HepG2 (cell line): ENCODE measurements around the gene PTH2. TPM values are rescaled to one million over a fixed set of nuclear protein-coding genes. Genes with fewer than 3 reads are reported as not detected.

Experiments used
- ADNP ChIP-seq: sonication (generic); formaldehyde crosslinking; IDR thresholded peaks from 2 replicates; pipeline ENCODE4 v1.4.0; 2020; ENCODE audit warnings: missing genetic modification reagents
- CREBL2 ChIP-seq: sonication (generic); formaldehyde crosslinking; IDR thresholded peaks from 2 replicates; pipeline ENCODE4 v1.8.1; 2023; ENCODE audit warnings: missing genetic modification reagents, mild to moderate bottlenecking, borderline replicate concordance
- FOSL2 ChIP-seq: sonication (generic); formaldehyde crosslinking; IDR thresholded peaks from 2 replicates; pipeline ENCODE4 v1.4.0; 2020; ENCODE audit warnings: missing genetic modification reagents
- GLI4 ChIP-seq: sonication (generic); formaldehyde crosslinking; IDR thresholded peaks from 2 replicates; pipeline ENCODE4 v1.5.1; 2020; ENCODE audit warnings: missing genetic modification reagents, mild to moderate bottlenecking, moderate library complexity, borderline replicate concordance
- HHEX ChIP-seq: IDR thresholded peaks from 2 replicates; pipeline ENCODE4 v1.6.1; 2016; ENCODE audit warnings: control low read depth
- HIC2 ChIP-seq: sonication (generic); formaldehyde crosslinking; IDR thresholded peaks from 2 replicates; pipeline ENCODE4 v1.9.0; 2022; ENCODE audit warnings: low read depth, missing genetic modification reagents
- IRF1 ChIP-seq: sonication (generic); formaldehyde crosslinking; IDR thresholded peaks from 2 replicates; pipeline ENCODE4 v1.4.0; 2020; ENCODE audit warnings: low read depth, mild to moderate bottlenecking, missing genetic modification reagents
- MIER3 ChIP-seq: IDR thresholded peaks from 2 replicates; pipeline ENCODE4 v1.6.1; 2016; ENCODE audit warnings: missing compliant biosample characterization, borderline replicate concordance
- REL ChIP-seq: sonication (generic); formaldehyde crosslinking; conservative IDR thresholded peaks from 2 replicates; pipeline ENCODE4 v1.8.0; 2022; ENCODE audit warnings: mild to moderate bottlenecking, missing genetic modification reagents, moderate library complexity
- SKIL ChIP-seq: sonication (generic); formaldehyde crosslinking; IDR thresholded peaks from 2 replicates; pipeline ENCODE4 v1.8.0; 2022; ENCODE audit warnings: missing genetic modification reagents, mild to moderate bottlenecking, moderate library complexity, borderline replicate concordance
- SP4 ChIP-seq: sonication (generic); formaldehyde crosslinking; IDR thresholded peaks from 2 replicates; pipeline ENCODE4 v1.8.1; 2023; ENCODE audit warnings: mild to moderate bottlenecking, missing genetic modification reagents
- STAT5B ChIP-seq: sonication (generic); formaldehyde crosslinking; IDR thresholded peaks from 2 replicates; pipeline ENCODE4 v1.4.0; 2020; ENCODE audit warnings: missing genetic modification reagents
- STAT6 ChIP-seq: sonication (generic); formaldehyde crosslinking; IDR thresholded peaks from 2 replicates; pipeline ENCODE4 v1.4.0; 2020; ENCODE audit warnings: missing genetic modification reagents, mild to moderate bottlenecking, borderline replicate concordance
- TARDBP ChIP-seq: sonication (generic); formaldehyde crosslinking; IDR thresholded peaks from 2 replicates; pipeline ENCODE4 v1.8.0; 2022; ENCODE audit warnings: mild to moderate bottlenecking, missing genetic modification reagents
- ZC3H4 ChIP-seq: sonication (generic); formaldehyde crosslinking; IDR thresholded peaks from 2 replicates; pipeline ENCODE4 v1.4.0; 2020; ENCODE audit warnings: missing genetic modification reagents, borderline replicate concordance
- ZFY ChIP-seq: sonication (generic); formaldehyde crosslinking; IDR thresholded peaks from 2 replicates; pipeline ENCODE4 v1.4.0; 2020; ENCODE audit warnings: missing genetic modification reagents
- ZNF251 ChIP-seq: sonication (generic); formaldehyde crosslinking; IDR thresholded peaks from 2 replicates; pipeline ENCODE4 v1.9.0; 2021; ENCODE audit warnings: mild to moderate bottlenecking, missing genetic modification reagents
- ZNF274 ChIP-seq: sonication (generic); formaldehyde crosslinking; IDR thresholded peaks from 2 replicates; pipeline ENCODE4 v1.5.1; 2020; ENCODE audit warnings: mild to moderate bottlenecking, missing genetic modification reagents
- ZNF354B ChIP-seq: sonication (generic); formaldehyde crosslinking; IDR thresholded peaks from 2 replicates; pipeline ENCODE4 v1.8.0; 2022; ENCODE audit warnings: mild to moderate bottlenecking, missing genetic modification reagents
- ZNF567 ChIP-seq: sonication (generic); formaldehyde crosslinking; IDR thresholded peaks from 2 replicates; pipeline ENCODE4 v1.8.1; 2023; ENCODE audit warnings: mild to moderate bottlenecking, missing genetic modification reagents, borderline replicate concordance
- ZNF670 ChIP-seq: sonication (generic); formaldehyde crosslinking; IDR thresholded peaks from 2 replicates; pipeline ENCODE4 v1.8.0; 2022; ENCODE audit warnings: mild to moderate bottlenecking, missing genetic modification reagents, borderline replicate concordance
- ZSCAN12 ChIP-seq: sonication (generic); formaldehyde crosslinking; IDR thresholded peaks from 2 replicates; pipeline ENCODE4 v1.9.0; 2021; ENCODE audit warnings: mild to moderate bottlenecking, missing genetic modification reagents
- polyA plus RNA-seq, 8 experiments: library from polyadenylated mRNA; depleted of rRNA in 3 of 8; stranded (reverse) in 7 of 8; unstranded in 1 of 8; fragments of >200 nt; fragmentation: Illumina TruSeq in 4 of 8; extraction: Trizol in 4 of 8; gene quantifications; 2 replicates each; pipeline versions ENCODE4 v1.2.1 to v1.2.3, GENCODE V29; 2011 to 2016; ENCODE audit warnings: low read depth in 4 of 8, missing spikeins in 1 of 8, mixed read lengths in 1 of 8; ENCODE audit not compliant: insufficient read depth in 1 of 8
- total RNA-seq, 5 experiments: library from RNA; depleted of rRNA; stranded (reverse); fragments of >200 nt; fragmentation: Illumina TruSeq; extraction: Trizol; gene quantifications; 2 replicates each; pipeline ENCODE4 v1.2.3, GENCODE V29; 2016; ENCODE audit warnings: low read depth in 1 of 5

PTH2 gene
- total and polyA plus RNA-seq, 2 of the 13 experiments (the other 11 are each of a cell fraction or from before 2014, with no cell fraction given), result not detected

GRCh38 chr19:49391581-49392399 lies 31.5 kb downstream of the PTH2 start (continued):
- TF ChIP-seq STAT6 (no peak), ZNF567 (CRISPR knock-in tag) (no peak), ADNP (CRISPR knock-in tag) (no peak), ZFY (CRISPR knock-in tag) (0 out of 2 replicates have a peak, but pooled peaks have one; percentile 22), ZSCAN12 (no peak), FOSL2 (CRISPR knock-in tag) (0 out of 2 replicates have a peak, but pooled peaks have one; percentile 13), MIER3 (CRISPR knock-in tag) (no peak), ZNF670 (CRISPR knock-in tag) (no peak), REL (CRISPR knock-in tag) (no peak), HIC2 (CRISPR knock-in tag) (no peak), GLI4 (no peak), ZNF274 (CRISPR knock-in tag) (no peak), IRF1 (no peak), TARDBP (CRISPR knock-in tag) (no peak), ZNF354B (CRISPR knock-in tag) (no peak), STAT5B (CRISPR knock-in tag) (no peak), ZNF251 (CRISPR knock-in tag) (no peak), ZC3H4 (no peak), HHEX (CRISPR knock-in tag) (no peak), SKIL (no peak), CREBL2 (no peak), SP4 (CRISPR knock-in tag) (peak; percentile 41; the same call in 1 of the 2 replicates)
